Progenitor cell of endocrine pancreas (in vitro differentiated cells): ENCODE data around the gene HDC. TPM values are rescaled to one million over a fixed set of nuclear protein-coding genes. Genes with fewer than 3 reads are reported as not detected.

Source experiments
- DNase-seq: peaks from one replicate; pipeline ENCODE4 v3.0.0; 2021; ENCODE audit warnings: low spot score; ENCODE audit not compliant: unreplicated experiment
- H3K27ac Mint-ChIP-seq: 2 replicates; pipeline ENCODE4 v1.8.0; 2021; ENCODE audit warnings: mild to moderate bottlenecking, moderate library complexity, mixed read lengths
- H3K27me3 Mint-ChIP-seq: 2 replicates; pipeline ENCODE4 v1.8.0; 2021; ENCODE audit warnings: mixed read lengths
- H3K36me3 Mint-ChIP-seq: 2 replicates; pipeline ENCODE4 v1.8.0; 2022; ENCODE audit warnings: mixed read lengths; ENCODE audit not compliant: insufficient read depth
- H3K4me1 Mint-ChIP-seq: 2 replicates; pipeline ENCODE4 v1.8.0; 2021; ENCODE audit warnings: low read depth, mixed read lengths
- H3K4me3 Mint-ChIP-seq: 2 replicates; pipeline ENCODE4 v1.8.0; 2021; ENCODE audit warnings: low read depth, mild to moderate bottlenecking, moderate library complexity, mixed read lengths
- H3K9me3 Mint-ChIP-seq: 2 replicates; pipeline ENCODE4 v1.8.0; 2021; ENCODE audit warnings: low read depth, mixed read lengths
- CTCF ChIP-seq: fragments of 200-600 bp; sonication (generic); IDR thresholded peaks from one replicate; pipeline ENCODE4 v1.5.0; 2021; ENCODE audit warnings: antibody characterized with exemption, mild to moderate bottlenecking; ENCODE audit not compliant: unreplicated experiment
- total RNA-seq: library from RNA; stranded (reverse); gene quantifications from 2 replicates; pipeline ENCODE4 v1.2.1, GENCODE V29; 2021

The HDC gene
- total RNA-seq, 1 donor from 2014 or later: not detected

- no peaks in the 10 kb centered on the region for H3K27me3 Mint-ChIP-seq
- peaks cover 7% of the 10 kb centered on the region for H3K36me3 Mint-ChIP-seq
- peaks cover 16% of the 10 kb centered on the region for H3K4me1 Mint-ChIP-seq
- no peak overlapping the region for H3K27ac Mint-ChIP-seq
- DNase-seq: no peak
- H3K4me3 Mint-ChIP-seq: no peak overlapping the region
- H3K9me3 Mint-ChIP-seq: no peaks in the 10 kb centered on the region
- TF ChIP-seq CTCF: no peak
These were observed 43.3 kb downstream of the HDC start for GRCh38 chr15:50222181-50222580.

DNA sequence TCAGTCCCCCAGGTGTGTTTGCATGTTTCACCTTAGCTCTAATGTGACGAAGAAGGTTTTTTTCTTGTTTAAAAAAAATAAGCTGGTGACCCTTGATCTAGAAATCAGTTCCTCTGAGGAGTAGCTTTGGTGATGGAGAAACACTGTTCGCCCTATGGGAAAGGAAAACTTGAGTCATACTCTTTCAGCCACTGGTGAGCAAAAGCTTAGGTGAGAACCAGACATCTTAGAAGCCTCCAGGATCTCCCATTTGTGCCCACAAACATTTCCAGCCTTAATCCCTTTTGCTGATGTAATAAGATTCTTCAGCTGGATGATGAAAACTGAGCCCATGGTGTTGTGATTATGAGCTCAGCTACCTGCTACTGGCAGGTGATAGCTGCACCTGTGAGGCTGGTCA lies 45.7 kb downstream of the HDC start:
- Mint-ChIP-seq H3K9me3 (peaks cover 14% of the 10 kb centered on the region), H3K27me3 (no peaks in the 10 kb centered on the region), H3K4me3 (no peak overlapping the region), H3K36me3 (peaks cover 12% of the 10 kb centered on the region), H3K4me1 (peaks cover 16% of the 10 kb centered on the region), H3K27ac (no peak overlapping the region)
- no peak for TF ChIP-seq CTCF
- no peak for DNase-seq

DNA sequence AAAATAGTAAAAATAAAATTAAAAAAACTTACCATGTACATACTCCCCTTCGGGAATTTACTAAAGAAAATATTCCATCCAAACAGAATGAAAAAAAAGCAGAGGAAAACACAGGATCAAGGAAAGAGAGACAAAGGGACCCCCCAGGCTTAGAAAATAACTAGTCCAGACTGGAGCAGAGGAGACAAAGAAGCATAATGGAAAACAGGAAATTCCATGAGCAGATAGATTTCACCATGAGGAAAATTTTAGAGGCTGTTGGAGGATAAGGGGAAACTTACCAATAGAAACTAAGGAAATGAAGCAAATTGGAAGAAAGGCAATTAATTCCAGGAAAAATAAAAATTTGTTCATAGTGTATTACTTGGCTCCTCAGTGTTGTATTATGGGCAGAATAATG lies 46.8 kb downstream of the HDC start:
- Mint-ChIP-seq H3K27ac (peak overlapping the region; percentile 23), H3K9me3 (peaks cover 25% of the 10 kb centered on the region), H3K36me3 (peaks cover 10% of the 10 kb centered on the region), H3K4me1 (peaks cover 16% of the 10 kb centered on the region), H3K4me3 (no peak overlapping the region), H3K27me3 (no peaks in the 10 kb centered on the region)
- DNase-seq: no peak
- TF ChIP-seq CTCF: no peak

DNA sequence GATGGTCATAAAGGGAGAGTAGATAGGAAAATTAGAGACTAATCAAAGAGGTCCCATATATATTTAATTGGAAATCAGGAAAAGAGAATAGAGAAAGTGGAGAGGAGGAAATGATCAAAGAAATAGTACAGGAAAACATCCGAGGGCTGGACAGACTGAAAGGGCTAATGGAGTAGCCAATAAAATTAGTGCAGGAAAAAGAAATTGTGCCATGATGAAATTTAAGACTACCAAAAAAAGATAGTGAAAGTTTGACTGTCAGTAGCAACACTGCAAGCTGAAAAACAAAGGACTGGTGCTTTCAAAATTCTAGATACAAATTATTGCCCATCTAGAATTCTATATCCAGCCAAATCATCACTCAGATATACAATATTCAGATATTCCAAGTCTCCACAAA lies 47.2 kb downstream of the HDC start:
- no peak for TF ChIP-seq CTCF
- peaks cover 6% of the 10 kb centered on the region for H3K36me3 Mint-ChIP-seq
- no peak for DNase-seq
- peaks cover 28% of the 10 kb centered on the region for H3K9me3 Mint-ChIP-seq
- no peaks in the 10 kb centered on the region for H3K27me3 Mint-ChIP-seq
- peaks cover 16% of the 10 kb centered on the region for H3K4me1 Mint-ChIP-seq
- H3K27ac Mint-ChIP-seq: no peak overlapping the region
- H3K4me3 Mint-ChIP-seq: no peak overlapping the region

- Mint-ChIP-seq H3K36me3 (peaks cover 29% of the 10 kb centered on the region), H3K4me1 (peaks cover 8% of the 10 kb centered on the region), H3K27me3 (no peaks in the 10 kb centered on the region), H3K27ac (peak overlapping the region; percentile 86), H3K9me3 (peaks cover 39% of the 10 kb centered on the region), H3K4me3 (no peak overlapping the region)
- TF ChIP-seq CTCF: no peak
- no peak for DNase-seq
These were observed 54.9 kb downstream of the HDC start for GRCh38 chr15:50210462-50211157.
